ENCODE measurements around the gene CD81. TPM values are rescaled to one million over a fixed set of nuclear protein-coding genes. Genes with fewer than 3 reads are reported as not detected.

CD81 gene
- total and polyA plus RNA-seq, 2 experiments from 2014 or later: 88.6 to 290 TPM

DNA sequence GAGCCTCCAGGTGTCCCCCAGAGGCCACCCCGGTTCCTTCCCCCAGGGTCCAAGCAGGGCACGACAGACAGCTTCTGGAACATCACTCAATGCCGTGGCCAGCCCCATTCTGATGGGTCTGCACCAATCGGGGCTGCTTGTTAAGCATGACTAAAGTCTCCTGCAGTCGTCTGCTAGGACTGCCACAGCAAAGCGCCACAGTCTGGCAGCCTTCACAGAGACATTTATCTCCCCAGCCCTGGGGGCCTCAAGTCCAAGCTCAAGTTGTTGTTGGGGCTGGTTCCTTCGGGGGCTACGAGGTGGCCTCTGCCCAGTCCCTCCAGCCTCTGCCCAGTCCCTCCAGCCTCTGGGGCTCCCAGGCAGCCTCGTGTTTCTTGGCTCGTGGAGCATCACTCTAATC is 14.0 kb upstream of the CD81 start (continued):
- TF ChIP-seq, protein P1, sequence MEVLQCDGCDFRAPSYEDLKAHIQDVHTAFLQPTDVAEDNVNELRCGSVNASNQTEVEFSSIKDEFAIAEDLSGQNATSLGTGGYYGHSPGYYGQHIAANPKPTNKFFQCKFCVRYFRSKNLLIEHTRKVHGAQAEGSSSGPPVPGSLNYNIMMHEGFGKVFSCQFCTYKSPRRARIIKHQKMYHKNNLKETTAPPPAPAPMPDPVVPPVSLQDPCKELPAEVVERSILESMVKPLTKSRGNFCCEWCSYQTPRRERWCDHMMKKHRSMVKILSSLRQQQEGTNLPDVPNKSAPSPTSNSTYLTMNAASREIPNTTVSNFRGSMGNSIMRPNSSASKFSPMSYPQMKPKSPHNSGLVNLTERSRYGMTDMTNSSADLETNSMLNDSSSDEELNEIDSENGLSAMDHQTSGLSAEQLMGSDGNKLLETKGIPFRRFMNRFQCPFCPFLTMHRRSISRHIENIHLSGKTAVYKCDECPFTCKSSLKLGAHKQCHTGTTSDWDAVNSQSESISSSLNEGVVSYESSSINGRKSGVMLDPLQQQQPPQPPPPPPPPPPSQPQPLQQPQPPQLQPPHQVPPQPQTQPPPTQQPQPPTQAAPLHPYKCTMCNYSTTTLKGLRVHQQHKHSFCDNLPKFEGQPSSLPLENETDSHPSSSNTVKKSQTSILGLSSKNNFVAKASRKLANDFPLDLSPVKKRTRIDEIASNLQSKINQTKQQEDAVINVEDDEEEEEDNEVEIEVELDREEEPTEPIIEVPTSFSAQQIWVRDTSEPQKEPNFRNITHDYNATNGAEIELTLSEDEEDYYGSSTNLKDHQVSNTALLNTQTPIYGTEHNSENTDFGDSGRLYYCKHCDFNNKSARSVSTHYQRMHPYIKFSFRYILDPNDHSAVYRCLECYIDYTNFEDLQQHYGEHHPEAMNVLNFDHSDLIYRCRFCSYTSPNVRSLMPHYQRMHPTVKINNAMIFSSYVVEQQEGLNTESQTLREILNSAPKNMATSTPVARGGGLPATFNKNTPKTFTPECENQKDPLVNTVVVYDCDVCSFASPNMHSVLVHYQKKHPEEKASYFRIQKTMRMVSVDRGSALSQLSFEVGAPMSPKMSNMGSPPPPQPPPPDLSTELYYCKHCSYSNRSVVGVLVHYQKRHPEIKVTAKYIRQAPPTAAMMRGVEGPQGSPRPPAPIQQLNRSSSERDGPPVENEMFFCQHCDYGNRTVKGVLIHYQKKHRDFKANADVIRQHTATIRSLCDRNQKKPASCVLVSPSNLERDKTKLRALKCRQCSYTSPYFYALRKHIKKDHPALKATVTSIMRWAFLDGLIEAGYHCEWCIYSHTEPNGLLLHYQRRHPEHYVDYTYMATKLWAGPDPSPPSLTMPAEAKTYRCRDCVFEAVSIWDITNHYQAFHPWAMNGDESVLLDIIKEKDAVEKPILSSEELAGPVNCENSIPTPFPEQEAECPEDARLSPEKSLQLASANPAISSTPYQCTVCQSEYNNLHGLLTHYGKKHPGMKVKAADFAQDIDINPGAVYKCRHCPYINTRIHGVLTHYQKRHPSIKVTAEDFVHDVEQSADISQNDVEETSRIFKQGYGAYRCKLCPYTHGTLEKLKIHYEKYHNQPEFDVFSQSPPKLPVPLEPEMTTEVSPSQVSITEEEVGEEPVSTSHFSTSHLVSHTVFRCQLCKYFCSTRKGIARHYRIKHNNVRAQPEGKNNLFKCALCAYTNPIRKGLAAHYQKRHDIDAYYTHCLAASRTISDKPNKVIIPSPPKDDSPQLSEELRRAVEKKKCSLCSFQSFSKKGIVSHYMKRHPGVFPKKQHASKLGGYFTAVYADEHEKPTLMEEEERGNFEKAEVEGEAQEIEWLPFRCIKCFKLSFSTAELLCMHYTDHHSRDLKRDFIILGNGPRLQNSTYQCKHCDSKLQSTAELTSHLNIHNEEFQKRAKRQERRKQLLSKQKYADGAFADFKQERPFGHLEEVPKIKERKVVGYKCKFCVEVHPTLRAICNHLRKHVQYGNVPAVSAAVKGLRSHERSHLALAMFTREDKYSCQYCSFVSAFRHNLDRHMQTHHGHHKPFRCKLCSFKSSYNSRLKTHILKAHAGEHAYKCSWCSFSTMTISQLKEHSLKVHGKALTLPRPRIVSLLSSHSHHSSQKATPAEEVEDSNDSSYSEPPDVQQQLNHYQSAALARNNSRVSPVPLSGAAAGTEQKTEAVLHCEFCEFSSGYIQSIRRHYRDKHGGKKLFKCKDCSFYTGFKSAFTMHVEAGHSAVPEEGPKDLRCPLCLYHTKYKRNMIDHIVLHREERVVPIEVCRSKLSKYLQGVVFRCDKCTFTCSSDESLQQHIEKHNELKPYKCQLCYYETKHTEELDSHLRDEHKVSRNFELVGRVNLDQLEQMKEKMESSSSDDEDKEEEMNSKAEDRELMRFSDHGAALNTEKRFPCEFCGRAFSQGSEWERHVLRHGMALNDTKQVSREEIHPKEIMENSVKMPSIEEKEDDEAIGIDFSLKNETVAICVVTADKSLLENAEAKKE (CRISPR knock-in tag; IDR thresholded peaks at IDR 0.05): no peak

DNA sequence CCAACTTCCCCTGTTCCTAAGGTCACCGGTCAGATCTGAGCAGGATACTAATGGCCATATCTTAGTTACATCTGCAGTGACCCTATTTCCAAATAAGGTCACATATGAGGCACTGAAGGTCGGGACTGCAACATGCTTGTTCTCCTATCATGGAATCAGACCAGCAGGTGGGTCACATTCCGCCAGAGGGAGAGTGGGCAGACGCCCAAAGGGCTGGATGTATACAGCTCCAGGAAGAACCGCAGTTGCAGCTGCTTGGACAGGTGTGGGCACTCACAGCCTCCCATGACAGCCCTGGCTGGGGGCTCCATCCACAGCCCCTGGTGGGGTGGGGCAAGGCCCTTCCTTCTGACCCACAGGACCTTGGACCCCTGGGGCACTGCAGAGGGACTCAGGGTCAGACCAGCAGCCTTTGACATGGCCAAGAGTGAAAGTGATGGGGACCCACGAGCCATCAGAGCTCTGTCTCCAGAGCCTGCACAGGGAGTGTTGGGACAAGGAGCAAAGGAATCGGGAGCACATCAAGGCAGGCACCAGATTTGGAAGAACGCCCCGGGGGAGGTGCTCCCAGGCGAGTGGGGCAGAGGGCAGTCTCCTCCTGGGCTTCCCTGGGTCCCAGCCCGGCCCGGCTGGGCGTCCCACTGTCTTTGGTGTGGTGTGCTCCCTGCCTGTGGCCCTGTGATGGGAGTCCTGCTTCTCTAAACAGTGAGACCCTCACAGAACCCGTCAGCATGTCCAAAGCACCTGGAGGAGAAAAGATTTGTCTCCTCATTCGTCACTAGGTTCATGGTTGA is 13.3 kb upstream of the CD81 start:
- Mint-ChIP-seq H3K9me3 (no peaks in the 10 kb centered on the region; the same call in 2 of the 3 replicates), H3K27ac (no peak overlapping the region), H3K27me3 (ENCODE audit: insufficient read depth, low read depth, poor library complexity) (peaks cover 4% of the 10 kb centered on the region), H3K36me3 (ENCODE audit: low read depth) (no peaks in the 10 kb centered on the region; the same call in 2 of the 3 replicates), H3K4me3 (no peak overlapping the region), H3K4me1 (no peaks in the 10 kb centered on the region)
- Histone ChIP-seq H4K20me1 (replicated peaks; ENCODE audit: insufficient read depth) (no peaks in the 10 kb centered on the region), H3K4me1 (ENCODE audit: insufficient read depth) (no peaks in the 10 kb centered on the region), H3K27ac (ENCODE audit: low read depth) (no peak overlapping the region), H3F3A (replicated peaks; ENCODE audit: low read depth) (no peaks in the 10 kb centered on the region), H3K9me2 (ENCODE audit: insufficient read depth) (no peaks in the 10 kb centered on the region), H2AFZ (no peak overlapping the region), H3K79me2 (replicated peaks; ENCODE audit: insufficient read depth) (no peaks in the 10 kb centered on the region), H3K36me3 (ENCODE audit: insufficient read depth) (no peaks in the 10 kb centered on the region), H3K4me2 (no peak overlapping the region), H3K27me3 (ENCODE audit: insufficient read depth) (no peaks in the 10 kb centered on the region), H3K4me3 (no peak overlapping the region)
- ATAC-seq (no peak), DNase-seq (ENCODE audit: low spot score) (no peak)
- TF ChIP-seq POLR2AphosphoS5 (IDR thresholded peaks at IDR 0.05; ENCODE audit: low read depth) (no peak), ZNF114 (CRISPR knock-in tag; IDR thresholded peaks at IDR 0.05) (no peak), ZNF331 (CRISPR knock-in tag; IDR thresholded peaks at IDR 0.05; ENCODE audit: low read depth) (no peak), JUNB (IDR thresholded peaks at IDR 0.05; ENCODE audit: unreplicated experiment) (no peak), NANOG (IDR thresholded peaks at IDR 0.05; ENCODE audit: borderline replicate concordance) (no peak), STAT1 (IDR thresholded peaks at IDR 0.05; ENCODE audit: unreplicated experiment) (no peak)
- TF ChIP-seq, protein P2, sequence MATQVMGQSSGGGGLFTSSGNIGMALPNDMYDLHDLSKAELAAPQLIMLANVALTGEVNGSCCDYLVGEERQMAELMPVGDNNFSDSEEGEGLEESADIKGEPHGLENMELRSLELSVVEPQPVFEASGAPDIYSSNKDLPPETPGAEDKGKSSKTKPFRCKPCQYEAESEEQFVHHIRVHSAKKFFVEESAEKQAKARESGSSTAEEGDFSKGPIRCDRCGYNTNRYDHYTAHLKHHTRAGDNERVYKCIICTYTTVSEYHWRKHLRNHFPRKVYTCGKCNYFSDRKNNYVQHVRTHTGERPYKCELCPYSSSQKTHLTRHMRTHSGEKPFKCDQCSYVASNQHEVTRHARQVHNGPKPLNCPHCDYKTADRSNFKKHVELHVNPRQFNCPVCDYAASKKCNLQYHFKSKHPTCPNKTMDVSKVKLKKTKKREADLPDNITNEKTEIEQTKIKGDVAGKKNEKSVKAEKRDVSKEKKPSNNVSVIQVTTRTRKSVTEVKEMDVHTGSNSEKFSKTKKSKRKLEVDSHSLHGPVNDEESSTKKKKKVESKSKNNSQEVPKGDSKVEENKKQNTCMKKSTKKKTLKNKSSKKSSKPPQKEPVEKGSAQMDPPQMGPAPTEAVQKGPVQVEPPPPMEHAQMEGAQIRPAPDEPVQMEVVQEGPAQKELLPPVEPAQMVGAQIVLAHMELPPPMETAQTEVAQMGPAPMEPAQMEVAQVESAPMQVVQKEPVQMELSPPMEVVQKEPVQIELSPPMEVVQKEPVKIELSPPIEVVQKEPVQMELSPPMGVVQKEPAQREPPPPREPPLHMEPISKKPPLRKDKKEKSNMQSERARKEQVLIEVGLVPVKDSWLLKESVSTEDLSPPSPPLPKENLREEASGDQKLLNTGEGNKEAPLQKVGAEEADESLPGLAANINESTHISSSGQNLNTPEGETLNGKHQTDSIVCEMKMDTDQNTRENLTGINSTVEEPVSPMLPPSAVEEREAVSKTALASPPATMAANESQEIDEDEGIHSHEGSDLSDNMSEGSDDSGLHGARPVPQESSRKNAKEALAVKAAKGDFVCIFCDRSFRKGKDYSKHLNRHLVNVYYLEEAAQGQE (IDR thresholded peaks at IDR 0.05; ENCODE audit: unreplicated experiment): no peak
